HEK293 (cell line): ENCODE measurements around the gene PFKL.

ENCODE experiments used
- BCL11B ChIP-seq: fragments of 450-650 bp; formaldehyde crosslinking; IDR thresholded peaks from 2 replicates; pipeline ENCODE4 v1.5.1; 2016; ENCODE audit warnings: low read depth, missing biosample characterization, missing genetic modification characterization
- GFI1B ChIP-seq: fragments of 450-650 bp; formaldehyde crosslinking; IDR thresholded peaks from 2 replicates; pipeline ENCODE4 v1.5.1; 2016; ENCODE audit warnings: missing biosample characterization, missing genetic modification characterization
- GLI4 ChIP-seq: fragments of 450-650 bp; formaldehyde crosslinking; IDR thresholded peaks from 2 replicates; pipeline ENCODE4 v1.5.1; 2016; ENCODE audit warnings: missing biosample characterization, missing genetic modification characterization
- HOXD13 ChIP-seq: sonication (generic); formaldehyde crosslinking; IDR thresholded peaks from 2 replicates; pipeline ENCODE4 v1.8.0; 2022; ENCODE audit warnings: missing genetic modification reagents, borderline replicate concordance
- IKZF3 ChIP-seq: fragments of 450-650 bp; IDR thresholded peaks from 2 replicates; pipeline ENCODE4 v1.5.0; 2018; ENCODE audit warnings: missing biosample characterization, mild to moderate bottlenecking, missing genetic modification characterization, moderate library complexity
- ZBTB1 ChIP-seq: fragments of 450-650 bp; formaldehyde crosslinking; IDR thresholded peaks from 2 replicates; pipeline ENCODE4 v1.5.1; 2016; ENCODE audit warnings: missing biosample characterization, missing genetic modification characterization
- ZBTB17 ChIP-seq: fragments of 450-650 bp; formaldehyde crosslinking; IDR thresholded peaks from 2 replicates; pipeline ENCODE4 v1.5.1; 2016; ENCODE audit warnings: missing biosample characterization, missing genetic modification characterization
- ZBTB48 ChIP-seq: fragments of 450-650 bp; formaldehyde crosslinking; IDR thresholded peaks from 2 replicates; pipeline ENCODE4 v1.5.1; 2016; ENCODE audit warnings: missing biosample characterization, missing genetic modification characterization
- ZFP3 ChIP-seq: fragments of 450-650 bp; formaldehyde crosslinking; IDR thresholded peaks from 2 replicates; pipeline ENCODE4 v1.5.1; 2016; ENCODE audit warnings: low read depth, missing biosample characterization, missing genetic modification characterization
- ZNF239 ChIP-seq: fragments of 450-650 bp; formaldehyde crosslinking; IDR thresholded peaks from 2 replicates; pipeline ENCODE4 v1.5.1; 2016; ENCODE audit warnings: missing biosample characterization, missing genetic modification characterization
- ZNF266 ChIP-seq: fragments of 450-650 bp; formaldehyde crosslinking; IDR thresholded peaks from 2 replicates; pipeline ENCODE4 v1.5.1; 2016; ENCODE audit warnings: missing biosample characterization, missing genetic modification characterization, low read depth
- ZNF335 ChIP-seq: fragments of 450-650 bp; formaldehyde crosslinking; conservative IDR thresholded peaks from 2 replicates; pipeline ENCODE4 v1.5.1; 2016; ENCODE audit warnings: missing biosample characterization, missing genetic modification characterization
- ZNF37A ChIP-seq: fragments of 450-650 bp; IDR thresholded peaks from 2 replicates; pipeline ENCODE4 v1.5.1; 2018; ENCODE audit warnings: missing biosample characterization, missing genetic modification characterization
- ZNF544 ChIP-seq: fragments of 450-650 bp; formaldehyde crosslinking; IDR thresholded peaks from 2 replicates; pipeline ENCODE4 v1.5.0; 2017; ENCODE audit warnings: missing biosample characterization, missing genetic modification characterization
- ZNF558 ChIP-seq: fragments of 450-650 bp; formaldehyde crosslinking; IDR thresholded peaks from 2 replicates; pipeline ENCODE4 v1.5.1; 2016; ENCODE audit warnings: missing biosample characterization, missing genetic modification characterization
- ZNF610 ChIP-seq: fragments of 450-650 bp; formaldehyde crosslinking; IDR thresholded peaks from 2 replicates; pipeline ENCODE4 v1.5.1; 2016; ENCODE audit warnings: missing biosample characterization, missing genetic modification characterization, borderline replicate concordance
- ZNF624 ChIP-seq: fragments of 450-650 bp; formaldehyde crosslinking; IDR thresholded peaks from 2 replicates; pipeline ENCODE4 v1.5.1; 2017; ENCODE audit warnings: missing biosample characterization, missing genetic modification characterization
- ZNF629 ChIP-seq: fragments of 450-650 bp; formaldehyde crosslinking; IDR thresholded peaks from 2 replicates; pipeline ENCODE4 v1.5.1; 2017; ENCODE audit warnings: missing biosample characterization, missing genetic modification characterization
- ZNF707 ChIP-seq: fragments of 450-650 bp; formaldehyde crosslinking; IDR thresholded peaks from 2 replicates; pipeline ENCODE4 v1.5.1; 2016; ENCODE audit warnings: missing biosample characterization, missing genetic modification characterization
- ZNF791 ChIP-seq: fragments of 450-650 bp; formaldehyde crosslinking; IDR thresholded peaks from 2 replicates; pipeline ENCODE4 v1.5.1; 2016; ENCODE audit warnings: missing biosample characterization, missing genetic modification characterization
- ZNF843 ChIP-seq: fragments of 450-650 bp; formaldehyde crosslinking; IDR thresholded peaks from 2 replicates; pipeline ENCODE4 v1.5.1; 2016; ENCODE audit warnings: missing biosample characterization, missing genetic modification characterization
- TF ChIP-seq, protein P1 (sequence below): fragments of 450-650 bp; formaldehyde crosslinking; IDR thresholded peaks from 2 replicates; pipeline ENCODE4 v1.5.1; 2016; ENCODE audit warnings: missing biosample characterization, missing genetic modification characterization
- TF ChIP-seq, protein P2 (sequence below): fragments of 450-650 bp; formaldehyde crosslinking; IDR thresholded peaks from 2 replicates; pipeline ENCODE4 v1.5.1; 2016; ENCODE audit warnings: missing biosample characterization, missing genetic modification characterization
- TF ChIP-seq, protein P3 (sequence below): fragments of 450-650 bp; formaldehyde crosslinking; IDR thresholded peaks from 2 replicates; pipeline ENCODE4 v1.5.1; 2016; ENCODE audit warnings: missing biosample characterization, missing genetic modification characterization
- TF ChIP-seq, protein P4 (sequence below): fragments of 450-650 bp; formaldehyde crosslinking; IDR thresholded peaks from 2 replicates; pipeline ENCODE4 v1.5.1; 2016; ENCODE audit warnings: missing biosample characterization, missing genetic modification characterization
- TF ChIP-seq, protein P5 (sequence below): fragments of 450-650 bp; formaldehyde crosslinking; IDR thresholded peaks from 2 replicates; pipeline ENCODE4 v1.5.1; 2016; ENCODE audit warnings: missing biosample characterization, missing genetic modification characterization
- TF ChIP-seq, protein P6 (sequence below): fragments of 450-650 bp; formaldehyde crosslinking; IDR thresholded peaks from 2 replicates; pipeline ENCODE4 v1.5.1; 2017; ENCODE audit warnings: missing biosample characterization, missing genetic modification characterization
- TF ChIP-seq, protein P7 (sequence below): fragments of 450-650 bp; formaldehyde crosslinking; IDR thresholded peaks from 2 replicates; pipeline ENCODE4 v1.5.1; 2017; ENCODE audit warnings: missing biosample characterization, missing genetic modification characterization

PFKL gene

DNA sequence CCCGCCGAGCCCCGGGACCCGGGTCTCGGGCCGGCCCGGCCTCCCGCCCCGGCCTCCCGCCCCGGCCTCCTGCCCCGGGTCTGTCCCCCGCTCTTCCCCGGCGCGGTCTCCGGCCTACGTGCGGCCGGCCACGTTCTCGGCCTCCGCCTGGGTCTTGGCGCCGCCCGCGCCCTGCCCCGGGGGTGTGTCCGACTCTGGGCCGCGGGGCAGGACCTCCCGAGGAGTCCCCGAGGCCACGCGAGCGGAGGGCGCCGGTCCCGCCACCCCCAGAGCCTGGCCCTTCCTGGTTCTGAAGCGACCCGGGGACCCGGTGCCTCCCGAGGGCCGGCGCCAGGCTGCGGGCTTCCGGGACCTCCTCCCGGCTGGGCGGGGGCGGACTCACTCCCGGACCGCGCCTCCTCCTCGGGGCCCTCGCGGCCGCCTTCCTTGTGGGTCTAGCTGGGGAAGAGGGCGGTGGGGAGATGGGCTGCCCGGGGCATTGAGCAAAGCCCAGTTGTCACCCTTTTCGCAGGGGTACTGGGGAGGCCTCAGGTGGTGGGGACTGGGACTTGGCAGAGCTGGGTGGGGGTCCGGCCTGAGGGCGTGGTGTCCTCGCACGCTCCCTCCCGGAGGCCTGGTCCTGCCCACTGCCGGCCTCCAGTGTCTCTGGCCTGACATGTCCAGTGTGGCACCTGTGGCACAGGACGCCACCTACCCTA is 558 bp downstream of the PFKL start (continued):
- TF ChIP-seq HOXD13 (CRISPR knock-in tag) = no peak
- TF ChIP-seq ZNF707 (tag by site-specific recombination) = no peak
- no peak for TF ChIP-seq ZFP3 (tag by site-specific recombination)
- no peak for TF ChIP-seq ZNF624 (tag by site-specific recombination)
- no peak for TF ChIP-seq BCL11B
- TF ChIP-seq, protein P1, sequence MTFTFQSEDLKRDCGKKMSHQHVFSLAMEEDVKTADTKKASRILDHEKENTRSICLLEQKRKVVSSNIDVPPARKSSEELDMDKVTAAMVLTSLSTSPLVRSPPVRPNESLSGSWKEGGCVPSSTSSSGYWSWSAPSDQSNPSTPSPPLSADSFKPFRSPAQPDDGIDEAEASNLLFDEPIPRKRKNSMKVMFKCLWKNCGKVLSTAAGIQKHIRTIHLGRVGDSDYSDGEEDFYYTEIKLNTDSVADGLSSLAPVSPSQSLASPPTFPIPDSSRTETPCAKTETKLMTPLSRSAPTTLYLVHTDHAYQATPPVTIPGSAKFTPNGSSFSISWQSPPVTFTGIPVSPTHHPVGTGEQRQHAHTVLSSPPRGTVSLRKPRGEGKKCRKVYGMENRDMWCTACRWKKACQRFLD (tag by site-specific recombination) = no peak
- no peak for TF ChIP-seq ZNF843 (tag by site-specific recombination)
- TF ChIP-seq, protein P2, sequence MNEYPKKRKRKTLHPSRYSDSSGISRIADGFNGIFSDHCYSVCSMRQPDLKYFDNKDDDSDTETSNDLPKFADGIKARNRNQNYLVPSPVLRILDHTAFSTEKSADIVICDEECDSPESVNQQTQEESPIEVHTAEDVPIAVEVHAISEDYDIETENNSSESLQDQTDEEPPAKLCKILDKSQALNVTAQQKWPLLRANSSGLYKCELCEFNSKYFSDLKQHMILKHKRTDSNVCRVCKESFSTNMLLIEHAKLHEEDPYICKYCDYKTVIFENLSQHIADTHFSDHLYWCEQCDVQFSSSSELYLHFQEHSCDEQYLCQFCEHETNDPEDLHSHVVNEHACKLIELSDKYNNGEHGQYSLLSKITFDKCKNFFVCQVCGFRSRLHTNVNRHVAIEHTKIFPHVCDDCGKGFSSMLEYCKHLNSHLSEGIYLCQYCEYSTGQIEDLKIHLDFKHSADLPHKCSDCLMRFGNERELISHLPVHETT (tag by site-specific recombination) = no peak
- no peak for TF ChIP-seq GLI4 (tag by site-specific recombination)
- TF ChIP-seq IKZF3 (tag by site-specific recombination) = no peak
- TF ChIP-seq ZBTB1 (tag by site-specific recombination) = no peak
- TF ChIP-seq ZNF239 (tag by site-specific recombination) = no peak
- no peak for TF ChIP-seq ZBTB48
- TF ChIP-seq, protein P3, sequence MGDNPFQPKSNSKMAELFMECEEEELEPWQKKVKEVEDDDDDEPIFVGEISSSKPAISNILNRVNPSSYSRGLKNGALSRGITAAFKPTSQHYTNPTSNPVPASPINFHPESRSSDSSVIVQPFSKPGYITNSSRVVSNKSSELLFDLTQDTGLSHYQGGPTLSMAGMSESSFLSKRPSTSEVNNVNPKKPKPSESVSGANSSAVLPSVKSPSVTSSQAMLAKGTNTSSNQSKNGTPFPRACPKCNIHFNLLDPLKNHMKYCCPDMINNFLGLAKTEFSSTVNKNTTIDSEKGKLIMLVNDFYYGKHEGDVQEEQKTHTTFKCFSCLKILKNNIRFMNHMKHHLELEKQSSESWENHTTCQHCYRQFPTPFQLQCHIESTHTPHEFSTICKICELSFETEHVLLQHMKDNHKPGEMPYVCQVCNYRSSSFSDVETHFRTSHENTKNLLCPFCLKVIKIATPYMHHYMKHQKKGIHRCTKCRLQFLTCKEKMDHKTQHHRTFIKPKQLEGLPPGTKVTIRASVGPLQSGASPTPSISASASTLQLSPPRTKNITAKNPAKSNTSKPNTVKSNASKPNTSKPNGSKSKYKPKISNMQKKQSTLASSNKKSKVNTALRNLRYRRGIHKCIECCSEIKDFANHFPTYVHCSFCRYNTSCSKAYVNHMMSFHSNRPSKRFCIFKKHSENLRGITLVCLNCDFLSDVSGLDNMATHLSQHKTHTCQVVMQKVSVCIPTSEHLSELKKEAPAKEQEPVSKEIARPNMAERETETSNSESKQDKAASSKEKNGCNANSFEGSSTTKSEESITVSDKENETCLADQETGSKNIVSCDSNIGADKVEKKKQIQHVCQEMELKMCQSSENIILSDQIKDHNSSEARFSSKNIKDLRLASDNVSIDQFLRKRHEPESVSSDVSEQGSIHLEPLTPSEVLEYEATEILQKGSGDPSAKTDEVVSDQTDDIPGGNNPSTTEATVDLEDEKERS = no peak
- TF ChIP-seq, protein P4, sequence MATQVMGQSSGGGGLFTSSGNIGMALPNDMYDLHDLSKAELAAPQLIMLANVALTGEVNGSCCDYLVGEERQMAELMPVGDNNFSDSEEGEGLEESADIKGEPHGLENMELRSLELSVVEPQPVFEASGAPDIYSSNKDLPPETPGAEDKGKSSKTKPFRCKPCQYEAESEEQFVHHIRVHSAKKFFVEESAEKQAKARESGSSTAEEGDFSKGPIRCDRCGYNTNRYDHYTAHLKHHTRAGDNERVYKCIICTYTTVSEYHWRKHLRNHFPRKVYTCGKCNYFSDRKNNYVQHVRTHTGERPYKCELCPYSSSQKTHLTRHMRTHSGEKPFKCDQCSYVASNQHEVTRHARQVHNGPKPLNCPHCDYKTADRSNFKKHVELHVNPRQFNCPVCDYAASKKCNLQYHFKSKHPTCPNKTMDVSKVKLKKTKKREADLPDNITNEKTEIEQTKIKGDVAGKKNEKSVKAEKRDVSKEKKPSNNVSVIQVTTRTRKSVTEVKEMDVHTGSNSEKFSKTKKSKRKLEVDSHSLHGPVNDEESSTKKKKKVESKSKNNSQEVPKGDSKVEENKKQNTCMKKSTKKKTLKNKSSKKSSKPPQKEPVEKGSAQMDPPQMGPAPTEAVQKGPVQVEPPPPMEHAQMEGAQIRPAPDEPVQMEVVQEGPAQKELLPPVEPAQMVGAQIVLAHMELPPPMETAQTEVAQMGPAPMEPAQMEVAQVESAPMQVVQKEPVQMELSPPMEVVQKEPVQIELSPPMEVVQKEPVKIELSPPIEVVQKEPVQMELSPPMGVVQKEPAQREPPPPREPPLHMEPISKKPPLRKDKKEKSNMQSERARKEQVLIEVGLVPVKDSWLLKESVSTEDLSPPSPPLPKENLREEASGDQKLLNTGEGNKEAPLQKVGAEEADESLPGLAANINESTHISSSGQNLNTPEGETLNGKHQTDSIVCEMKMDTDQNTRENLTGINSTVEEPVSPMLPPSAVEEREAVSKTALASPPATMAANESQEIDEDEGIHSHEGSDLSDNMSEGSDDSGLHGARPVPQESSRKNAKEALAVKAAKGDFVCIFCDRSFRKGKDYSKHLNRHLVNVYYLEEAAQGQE (tag by site-specific recombination) = no peak
- no peak for TF ChIP-seq ZNF266 (tag by site-specific recombination)
- TF ChIP-seq, protein P5, sequence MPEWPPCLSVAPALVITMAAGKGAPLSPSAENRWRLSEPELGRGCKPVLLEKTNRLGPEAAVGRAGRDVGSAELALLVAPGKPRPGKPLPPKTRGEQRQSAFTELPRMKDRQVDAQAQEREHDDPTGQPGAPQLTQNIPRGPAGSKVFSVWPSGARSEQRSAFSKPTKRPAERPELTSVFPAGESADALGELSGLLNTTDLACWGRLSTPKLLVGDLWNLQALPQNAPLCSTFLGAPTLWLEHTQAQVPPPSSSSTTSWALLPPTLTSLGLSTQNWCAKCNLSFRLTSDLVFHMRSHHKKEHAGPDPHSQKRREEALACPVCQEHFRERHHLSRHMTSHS = no peak
- no peak for TF ChIP-seq ZBTB17 (tag by site-specific recombination)
- TF ChIP-seq ZNF544 = no peak
- no peak for TF ChIP-seq ZNF610
- no peak; the same call in 1 of the 2 replicates for TF ChIP-seq ZNF335
- TF ChIP-seq ZNF629 (tag by site-specific recombination) = no peak
- TF ChIP-seq, protein P6, sequence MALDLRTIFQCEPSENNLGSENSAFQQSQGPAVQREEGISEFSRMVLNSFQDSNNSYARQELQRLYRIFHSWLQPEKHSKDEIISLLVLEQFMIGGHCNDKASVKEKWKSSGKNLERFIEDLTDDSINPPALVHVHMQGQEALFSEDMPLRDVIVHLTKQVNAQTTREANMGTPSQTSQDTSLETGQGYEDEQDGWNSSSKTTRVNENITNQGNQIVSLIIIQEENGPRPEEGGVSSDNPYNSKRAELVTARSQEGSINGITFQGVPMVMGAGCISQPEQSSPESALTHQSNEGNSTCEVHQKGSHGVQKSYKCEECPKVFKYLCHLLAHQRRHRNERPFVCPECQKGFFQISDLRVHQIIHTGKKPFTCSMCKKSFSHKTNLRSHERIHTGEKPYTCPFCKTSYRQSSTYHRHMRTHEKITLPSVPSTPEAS (tag by site-specific recombination) = no peak
- TF ChIP-seq, protein P7, sequence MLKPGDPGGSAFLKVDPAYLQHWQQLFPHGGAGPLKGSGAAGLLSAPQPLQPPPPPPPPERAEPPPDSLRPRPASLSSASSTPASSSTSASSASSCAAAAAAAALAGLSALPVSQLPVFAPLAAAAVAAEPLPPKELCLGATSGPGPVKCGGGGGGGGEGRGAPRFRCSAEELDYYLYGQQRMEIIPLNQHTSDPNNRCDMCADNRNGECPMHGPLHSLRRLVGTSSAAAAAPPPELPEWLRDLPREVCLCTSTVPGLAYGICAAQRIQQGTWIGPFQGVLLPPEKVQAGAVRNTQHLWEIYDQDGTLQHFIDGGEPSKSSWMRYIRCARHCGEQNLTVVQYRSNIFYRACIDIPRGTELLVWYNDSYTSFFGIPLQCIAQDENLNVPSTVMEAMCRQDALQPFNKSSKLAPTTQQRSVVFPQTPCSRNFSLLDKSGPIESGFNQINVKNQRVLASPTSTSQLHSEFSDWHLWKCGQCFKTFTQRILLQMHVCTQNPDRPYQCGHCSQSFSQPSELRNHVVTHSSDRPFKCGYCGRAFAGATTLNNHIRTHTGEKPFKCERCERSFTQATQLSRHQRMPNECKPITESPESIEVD = no peak
- TF ChIP-seq ZNF558 = no peak
- no peak for TF ChIP-seq ZNF37A (tag by site-specific recombination)
- no peak for TF ChIP-seq ZNF791 (tag by site-specific recombination)
- TF ChIP-seq GFI1B (tag by site-specific recombination) = no peak
